SH-SY5Y (cell line): ENCODE results near the gene FAT2.

Experiments used
- GATA2 ChIP-seq: IDR thresholded peaks from 2 replicates; pipeline ENCODE4 v1.6.1; 2011; ENCODE audit warnings: mild to moderate bottlenecking, low read depth, low read length
- GATA3 ChIP-seq: IDR thresholded peaks from 2 replicates; pipeline ENCODE4 v1.6.1; 2011; ENCODE audit warnings: low read depth, mild to moderate bottlenecking, low read length, moderate library complexity

- TF ChIP-seq GATA3 (no peak), GATA2 (no peak)
Measured at GRCh38 chr5:151541571-151541970, 49.6 kb downstream of the FAT2 start.
